Measurements from ENCODE around the gene FAM107B.

DNA sequence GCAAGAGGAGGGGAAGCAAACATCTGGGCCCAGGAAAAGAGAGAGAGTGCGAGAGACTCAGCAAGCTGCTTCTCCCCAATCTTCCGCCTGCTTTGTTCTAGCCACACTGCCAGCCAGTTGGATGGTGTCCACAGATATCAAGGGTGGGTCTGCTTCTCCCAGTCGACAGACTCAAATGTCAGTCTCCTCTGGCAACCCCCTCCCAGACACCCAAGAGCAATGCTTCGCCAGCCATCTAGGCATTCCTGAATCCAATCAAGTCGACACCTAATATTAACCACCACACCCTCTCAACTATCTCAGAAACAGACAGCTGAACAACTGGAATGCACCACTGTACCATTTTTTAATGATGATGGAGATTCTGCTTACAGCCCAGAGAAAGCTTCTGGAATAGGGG, 57.1 kb downstream of the FAM107B start:
- TF ChIP-seq, protein P1, sequence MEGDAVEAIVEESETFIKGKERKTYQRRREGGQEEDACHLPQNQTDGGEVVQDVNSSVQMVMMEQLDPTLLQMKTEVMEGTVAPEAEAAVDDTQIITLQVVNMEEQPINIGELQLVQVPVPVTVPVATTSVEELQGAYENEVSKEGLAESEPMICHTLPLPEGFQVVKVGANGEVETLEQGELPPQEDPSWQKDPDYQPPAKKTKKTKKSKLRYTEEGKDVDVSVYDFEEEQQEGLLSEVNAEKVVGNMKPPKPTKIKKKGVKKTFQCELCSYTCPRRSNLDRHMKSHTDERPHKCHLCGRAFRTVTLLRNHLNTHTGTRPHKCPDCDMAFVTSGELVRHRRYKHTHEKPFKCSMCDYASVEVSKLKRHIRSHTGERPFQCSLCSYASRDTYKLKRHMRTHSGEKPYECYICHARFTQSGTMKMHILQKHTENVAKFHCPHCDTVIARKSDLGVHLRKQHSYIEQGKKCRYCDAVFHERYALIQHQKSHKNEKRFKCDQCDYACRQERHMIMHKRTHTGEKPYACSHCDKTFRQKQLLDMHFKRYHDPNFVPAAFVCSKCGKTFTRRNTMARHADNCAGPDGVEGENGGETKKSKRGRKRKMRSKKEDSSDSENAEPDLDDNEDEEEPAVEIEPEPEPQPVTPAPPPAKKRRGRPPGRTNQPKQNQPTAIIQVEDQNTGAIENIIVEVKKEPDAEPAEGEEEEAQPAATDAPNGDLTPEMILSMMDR (IDR thresholded peaks at IDR 0.05; ENCODE audit: poor library complexity), result no peak
- no peak for TF ChIP-seq EZH2 (IDR thresholded peaks at IDR 0.05; ENCODE audit: borderline replicate concordance)

Measured in hepatocyte (in vitro differentiated cells).